ENCODE results near the gene ZNF831. TPM values are rescaled to one million over a fixed set of nuclear protein-coding genes. Genes with fewer than 3 reads are reported as not detected.

Gene ZNF831
- total RNA-seq, 2 donors from 2014 or later: 0.20 to 0.27 TPM

DNA sequence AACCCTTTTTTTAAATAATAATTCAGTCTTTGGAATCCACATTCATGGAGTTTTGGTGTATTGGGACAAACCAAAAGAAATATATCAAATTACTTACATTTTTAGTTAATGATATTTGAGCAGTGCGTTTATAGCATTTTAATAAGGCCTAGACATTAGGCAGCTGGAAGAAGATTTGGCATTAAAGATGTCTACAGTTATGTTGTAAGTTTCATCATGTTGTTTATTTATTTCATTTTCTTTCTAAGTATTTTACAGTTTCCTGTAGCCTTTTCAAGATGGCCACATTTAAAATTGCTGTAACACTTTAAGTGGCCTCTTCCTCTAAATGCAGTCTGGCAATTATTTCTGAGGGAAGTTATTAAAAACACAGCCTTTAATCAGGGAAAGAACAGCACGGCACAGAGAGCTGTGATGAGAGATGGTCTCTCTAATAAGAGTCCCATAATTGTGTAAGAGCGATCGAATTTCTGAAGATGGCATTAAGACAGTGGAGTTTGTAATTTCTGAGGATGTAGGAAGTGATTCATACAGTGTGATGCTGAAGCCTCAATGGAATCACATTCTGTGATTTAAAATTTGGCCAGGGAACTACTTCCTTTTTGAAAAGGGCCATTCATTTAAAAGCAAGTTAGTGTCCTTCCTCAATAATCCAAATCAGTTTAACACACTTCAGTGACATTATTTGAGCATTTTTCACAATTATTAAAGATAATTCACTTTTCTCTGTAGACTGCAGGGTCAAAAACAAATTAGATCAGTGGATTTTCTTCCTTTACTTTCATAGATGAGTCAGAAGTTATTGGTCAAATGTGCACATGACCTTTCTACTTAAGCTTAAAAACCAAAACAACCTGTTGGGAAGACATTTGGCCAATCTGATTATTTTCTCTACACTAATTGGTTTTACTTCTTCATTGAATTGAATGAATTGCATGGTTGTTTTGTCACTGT lies 84.4 kb downstream of the ZNF831 start:
- Histone ChIP-seq H3K27me3 (no peaks in the 10 kb centered on the region), H3K4me1 (no peaks in the 10 kb centered on the region), H3K4me3 (no peak overlapping the region), H3K9ac (ENCODE audit: low read depth in 2 of 2, low read length in 2 of 2) (no peak overlapping the region), H3K36me3 (no peaks in the 10 kb centered on the region), H3K9me3 (no peaks in the 10 kb centered on the region), H3K27ac (no peak overlapping the region)
- intact Hi-C loops (cut with DNase I): no loop called here
- TF ChIP-seq CTCF (IDR thresholded peaks at IDR 0.05): no peak
- DNase-seq: no peak

DNA sequence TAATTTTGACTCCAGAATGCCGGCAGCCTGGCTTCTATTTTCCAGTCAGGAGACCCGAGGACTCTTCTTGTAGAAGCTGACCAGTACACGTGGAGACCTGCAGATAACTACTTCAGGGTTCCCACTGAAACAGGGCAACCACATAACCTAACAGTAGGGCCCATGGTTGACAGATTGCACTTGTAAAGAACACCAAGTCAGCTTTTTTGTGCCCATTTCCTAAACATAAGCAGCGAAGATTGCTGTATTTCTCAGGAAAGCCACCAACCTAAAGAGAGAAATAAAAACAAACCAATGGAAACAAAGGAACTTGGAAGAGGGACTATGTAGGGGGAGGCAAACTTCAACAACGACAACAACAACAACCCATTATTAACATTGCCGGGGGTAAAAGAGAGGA lies 86.7 kb downstream of the ZNF831 start:
- Histone ChIP-seq H3K9ac (ENCODE audit: low read depth in 2 of 2, low read length in 2 of 2) (no peak overlapping the region), H3K27ac (no peak overlapping the region), H3K27me3 (no peaks in the 10 kb centered on the region), H3K36me3 (no peaks in the 10 kb centered on the region), H3K9me3 (no peaks in the 10 kb centered on the region), H3K4me3 (no peak overlapping the region), H3K4me1 (no peaks in the 10 kb centered on the region)
- intact Hi-C loops (cut with DNase I): no loop called here
- DNase-seq: no peak
- no peak for TF ChIP-seq CTCF (IDR thresholded peaks at IDR 0.05)

- DNase-seq: no peak
- Histone ChIP-seq H3K27me3 (no peaks in the 10 kb centered on the region), H3K9me3 (no peaks in the 10 kb centered on the region), H3K27ac (no peak overlapping the region), H3K4me1 (no peaks in the 10 kb centered on the region), H3K36me3 (no peaks in the 10 kb centered on the region), H3K4me3 (no peak overlapping the region), H3K9ac (ENCODE audit: low read depth in 2 of 2, low read length in 2 of 2) (no peak overlapping the region)
- intact Hi-C loops (cut with DNase I): no loop called here
- no peak for TF ChIP-seq CTCF (IDR thresholded peaks at IDR 0.05)
Observed at GRCh38 chr20:59253325-59253724, 89.7 kb downstream of the ZNF831 start.

- intact Hi-C loops (cut with DNase I): no loop called here
- no peak for DNase-seq
- Histone ChIP-seq H3K4me3 (no peak overlapping the region), H3K9ac (ENCODE audit: low read depth in 2 of 2, low read length in 2 of 2) (no peak overlapping the region), H3K9me3 (no peaks in the 10 kb centered on the region), H3K4me1 (no peaks in the 10 kb centered on the region), H3K36me3 (no peaks in the 10 kb centered on the region), H3K27ac (no peak overlapping the region), H3K27me3 (no peaks in the 10 kb centered on the region)
- no peak for TF ChIP-seq CTCF (IDR thresholded peaks at IDR 0.05)
Observed at GRCh38 chr20:59253779-59254319, 90.2 kb downstream of the ZNF831 start.

DNA sequence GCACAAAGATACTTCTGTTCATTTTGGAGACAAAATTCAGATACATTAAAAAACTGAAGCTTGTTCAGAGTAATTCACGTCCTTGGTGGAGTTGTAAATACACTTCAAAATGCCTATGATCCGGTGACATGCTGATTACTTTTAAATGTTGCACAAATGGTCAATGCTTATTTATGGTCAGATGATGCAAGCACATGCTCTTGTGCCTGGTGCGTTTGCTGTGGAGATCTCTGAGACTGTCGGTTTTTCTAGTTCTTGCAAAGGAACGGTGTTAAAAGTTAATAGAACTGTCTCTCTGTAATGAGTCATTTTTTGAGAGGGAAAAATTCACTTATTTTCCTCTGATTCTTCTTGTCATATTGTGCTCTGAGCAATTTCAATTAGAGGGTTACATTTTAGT lies 91.6 kb downstream of the ZNF831 start:
- no peaks in the 10 kb centered on the region for H3K27me3 ChIP-seq
- H3K9me3 ChIP-seq: no peaks in the 10 kb centered on the region
- H3K27ac ChIP-seq: no peak overlapping the region
- H3K4me3 ChIP-seq: no peak overlapping the region
- no peak for DNase-seq
- no peak for TF ChIP-seq CTCF (IDR thresholded peaks at IDR 0.05)
- H3K36me3 ChIP-seq: no peaks in the 10 kb centered on the region
- intact Hi-C loops (cut with DNase I): no loop called here
- no peak overlapping the region for H3K9ac ChIP-seq (ENCODE audit: low read depth in 2 of 2, low read length in 2 of 2)
- H3K4me1 ChIP-seq: no peaks in the 10 kb centered on the region
